ENCODE data around the gene TNRC6C. TPM values are rescaled to one million over a fixed set of nuclear protein-coding genes. Genes with fewer than 3 reads are reported as not detected.
"Not testable (repeated sequence)": the region's sequence is repeated elsewhere in the genome, so short reads cannot be mapped to it uniquely, and the experiment has no call there.

Gene TNRC6C
- total RNA-seq, 1 donor from 2014 or later: 27.0 TPM

- no peak overlapping the region for H3K27ac Mint-ChIP-seq
- H3K36me3 Mint-ChIP-seq: no peaks in the 10 kb centered on the region
- H3K9me3 Mint-ChIP-seq: no peaks in the 10 kb centered on the region
- peaks cover 17% of the 10 kb centered on the region for H3K27me3 Mint-ChIP-seq (ENCODE audit: low read depth)
- no peak overlapping the region for H3K4me3 Mint-ChIP-seq
- no peak for TF ChIP-seq CTCF (IDR thresholded peaks at IDR 0.05; ENCODE audit: unreplicated experiment)
- peaks cover 55% of the 10 kb centered on the region for H3K4me1 Mint-ChIP-seq
- DNase-seq (ENCODE audit: low spot score in 2 of 2, unreplicated experiment in 2 of 2): no peak
Observed at GRCh38 chr17:77962348-77962747, 3.8 kb downstream of the TNRC6C start.

- Mint-ChIP-seq H3K4me3 (no peak overlapping the region), H3K4me1 (peaks cover 51% of the 10 kb centered on the region), H3K36me3 (no peaks in the 10 kb centered on the region), H3K27ac (peak overlapping the region; percentile 69), H3K9me3 (no peaks in the 10 kb centered on the region), H3K27me3 (ENCODE audit: low read depth) (peaks cover 13% of the 10 kb centered on the region)
- peak in 1 of 2 experiments; percentile 57 for DNase-seq (ENCODE audit: low spot score in 2 of 2, unreplicated experiment in 2 of 2)
- no peak for TF ChIP-seq CTCF (IDR thresholded peaks at IDR 0.05; ENCODE audit: unreplicated experiment)
Observed at GRCh38 chr17:77963441-77963840, 4.9 kb downstream of the TNRC6C start.

- no peaks in the 10 kb centered on the region for H3K36me3 Mint-ChIP-seq
- H3K9me3 Mint-ChIP-seq: no peaks in the 10 kb centered on the region
- H3K27ac Mint-ChIP-seq: no peak overlapping the region
- no peak for TF ChIP-seq CTCF (IDR thresholded peaks at IDR 0.05; ENCODE audit: unreplicated experiment)
- no peak overlapping the region for H3K4me3 Mint-ChIP-seq
- no peak for DNase-seq (ENCODE audit: low spot score in 2 of 2, unreplicated experiment in 2 of 2)
- H3K4me1 Mint-ChIP-seq: peaks cover 41% of the 10 kb centered on the region
- peaks cover 3% of the 10 kb centered on the region for H3K27me3 Mint-ChIP-seq (ENCODE audit: low read depth)
Observed at GRCh38 chr17:77965352-77965751, 6.8 kb downstream of the TNRC6C start.

- H3K27ac Mint-ChIP-seq: no peak overlapping the region
- no peak for DNase-seq (ENCODE audit: low spot score in 2 of 2, unreplicated experiment in 2 of 2)
- no peaks in the 10 kb centered on the region for H3K9me3 Mint-ChIP-seq
- no peak for TF ChIP-seq CTCF (IDR thresholded peaks at IDR 0.05; ENCODE audit: unreplicated experiment)
- H3K27me3 Mint-ChIP-seq (ENCODE audit: low read depth): peaks cover 1% of the 10 kb centered on the region
- H3K4me1 Mint-ChIP-seq: peaks cover 37% of the 10 kb centered on the region
- no peaks in the 10 kb centered on the region for H3K36me3 Mint-ChIP-seq
- H3K4me3 Mint-ChIP-seq: no peak overlapping the region
Observed at GRCh38 chr17:77966476-77966875, 8.0 kb downstream of the TNRC6C start.

- H3K27ac Mint-ChIP-seq: no peak overlapping the region
Observed at GRCh38 chr17:77968788-77969187, 10.3 kb downstream of the TNRC6C start.

GRCh38 chr17:77972271-77972670 is 13.8 kb downstream of the TNRC6C start:
- not testable (repeated sequence) for H3K4me1 Mint-ChIP-seq; H3K36me3 Mint-ChIP-seq; H3K4me3 Mint-ChIP-seq; H3K9me3 Mint-ChIP-seq; H3K27ac Mint-ChIP-seq; DNase-seq (ENCODE audit: low spot score in 2 of 2, unreplicated experiment in 2 of 2); H3K27me3 Mint-ChIP-seq (ENCODE audit: low read depth)

More at GRCh38 chr17:77968788-77969187, 10.3 kb downstream of the TNRC6C start:
- Mint-ChIP-seq H3K4me1 (peaks cover 17% of the 10 kb centered on the region), H3K36me3 (no peaks in the 10 kb centered on the region), H3K9me3 (no peaks in the 10 kb centered on the region), H3K27me3 (ENCODE audit: low read depth) (peaks cover 3% of the 10 kb centered on the region), H3K4me3 (no peak overlapping the region)
- no peak for TF ChIP-seq CTCF (IDR thresholded peaks at IDR 0.05; ENCODE audit: unreplicated experiment)
- no peak for DNase-seq (ENCODE audit: low spot score in 2 of 2, unreplicated experiment in 2 of 2)
